ENCODE results near the gene ZPBP. TPM values are rescaled to one million over a fixed set of nuclear protein-coding genes. Genes with fewer than 3 reads are reported as not detected.

ZPBP gene
- total RNA-seq, 1 donor from 2014 or later = not detected

DNA sequence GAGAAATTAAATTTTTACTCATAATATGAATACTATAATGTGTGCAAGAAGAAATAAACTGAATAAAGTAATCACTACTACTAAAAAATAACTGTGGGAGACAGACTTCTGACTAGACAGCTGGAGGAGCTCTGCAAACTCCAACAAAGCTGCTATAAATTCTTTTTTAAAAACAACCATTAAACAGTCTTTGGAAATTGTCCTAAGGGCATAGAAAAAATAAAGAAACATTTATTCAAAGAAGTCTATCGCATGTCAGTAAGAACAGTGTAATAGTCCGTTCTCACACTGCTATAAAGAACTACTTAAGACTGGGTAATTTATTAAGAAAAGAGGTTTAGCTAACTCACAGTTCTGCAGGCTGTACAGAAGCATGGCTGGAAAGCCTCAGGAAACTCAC lies 56.0 kb downstream of the ZPBP start:
- DNase-seq = no peak

DNA sequence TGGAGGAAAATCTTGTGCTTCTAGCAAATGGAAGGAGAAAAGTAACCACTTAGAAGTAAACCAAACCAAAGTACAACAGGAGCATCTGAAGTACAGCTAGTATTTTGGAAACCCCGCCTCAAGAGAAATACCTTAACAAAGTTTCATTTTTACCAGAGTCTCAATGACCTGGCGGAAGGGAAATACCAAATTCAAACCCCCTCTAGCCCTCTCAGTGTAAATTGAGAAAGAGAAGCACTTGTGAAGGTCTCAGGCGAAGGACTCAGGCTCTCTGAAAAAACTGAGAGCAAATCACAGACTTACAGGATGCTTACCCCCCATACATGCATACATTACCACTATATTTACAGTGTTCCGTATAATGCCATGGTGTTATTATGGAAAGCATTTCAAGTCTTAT lies 70.1 kb downstream of the ZPBP start:
- no peak for DNase-seq

DNA sequence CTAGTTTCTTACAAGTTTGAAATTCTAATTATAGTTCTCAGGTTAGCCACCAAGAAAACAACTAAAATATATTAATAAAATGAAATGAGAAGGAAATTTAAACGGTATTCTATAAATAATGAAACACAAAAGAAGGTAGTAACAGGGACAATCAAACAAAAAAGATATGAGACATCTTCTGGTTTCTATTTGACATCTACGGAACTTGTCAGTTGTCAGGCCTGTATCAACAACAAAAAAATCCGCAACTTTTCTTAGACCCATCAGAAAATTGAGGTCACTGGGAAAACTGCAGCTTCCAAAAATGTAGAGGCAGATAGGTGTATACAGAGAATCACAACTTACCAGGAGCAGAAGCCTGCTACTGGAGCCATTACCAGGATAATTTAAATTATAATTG lies 70.6 kb downstream of the ZPBP start:
- DNase-seq = no peak

DNA sequence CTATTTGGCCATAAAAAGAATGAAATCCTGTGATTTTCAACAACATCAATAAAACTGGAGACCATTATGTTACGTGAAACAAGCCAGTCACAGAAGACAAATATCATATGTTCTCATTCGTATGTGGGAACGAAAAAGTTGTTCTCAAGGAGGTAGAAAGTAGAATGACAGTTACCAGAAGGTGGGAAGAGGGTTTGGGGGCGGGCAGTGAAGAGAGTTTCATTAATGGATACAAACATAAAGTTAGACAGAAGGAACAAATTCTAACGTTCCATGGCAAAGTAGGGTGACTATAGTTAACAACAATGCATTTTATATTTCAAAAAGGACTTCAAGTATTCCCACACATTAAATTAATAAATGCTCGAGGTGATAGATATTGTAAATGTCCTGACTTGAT lies 97.4 kb downstream of the ZPBP start:
- no peak for DNase-seq

DNA sequence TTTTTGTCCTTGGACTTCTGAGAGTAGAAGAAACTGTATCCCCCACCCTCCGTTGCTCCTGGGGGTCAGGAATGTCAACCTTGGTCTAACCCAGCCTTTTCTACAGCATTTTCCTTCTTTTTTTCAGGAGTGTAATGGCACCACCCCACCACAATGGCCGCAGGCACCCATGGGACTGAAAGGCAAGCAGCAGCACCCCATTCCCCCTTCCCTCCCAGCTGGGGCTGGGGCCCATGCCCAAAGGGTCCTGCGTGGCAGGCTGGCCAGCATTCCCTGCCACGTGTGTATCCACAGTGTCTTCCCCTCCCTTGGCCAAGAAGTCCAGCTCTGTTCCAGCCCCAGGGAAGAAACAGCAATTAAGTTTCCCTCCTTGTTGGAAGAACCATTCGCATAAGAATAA lies 106.9 kb downstream of the ZPBP start:
- no peak for DNase-seq

DNA sequence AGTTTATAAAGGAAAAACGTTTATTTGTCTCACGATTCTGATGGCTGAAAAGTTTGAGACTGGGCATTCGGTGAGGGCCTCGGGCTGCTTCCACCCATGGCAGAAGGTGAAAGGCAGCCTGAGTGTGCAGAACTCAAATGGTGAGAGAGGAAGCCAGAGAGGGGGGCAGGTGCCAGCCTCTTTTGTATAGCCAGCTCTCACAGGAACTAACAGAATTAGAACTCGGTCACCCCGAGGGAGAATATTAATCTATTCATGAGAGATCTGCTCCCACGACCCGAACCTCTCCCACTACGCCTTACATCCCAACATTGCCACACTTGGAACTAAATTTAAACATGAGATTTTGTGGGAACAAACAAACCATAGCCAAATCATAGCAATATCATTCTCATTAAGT lies 112.6 kb downstream of the ZPBP start:
- no peak for DNase-seq

DNA sequence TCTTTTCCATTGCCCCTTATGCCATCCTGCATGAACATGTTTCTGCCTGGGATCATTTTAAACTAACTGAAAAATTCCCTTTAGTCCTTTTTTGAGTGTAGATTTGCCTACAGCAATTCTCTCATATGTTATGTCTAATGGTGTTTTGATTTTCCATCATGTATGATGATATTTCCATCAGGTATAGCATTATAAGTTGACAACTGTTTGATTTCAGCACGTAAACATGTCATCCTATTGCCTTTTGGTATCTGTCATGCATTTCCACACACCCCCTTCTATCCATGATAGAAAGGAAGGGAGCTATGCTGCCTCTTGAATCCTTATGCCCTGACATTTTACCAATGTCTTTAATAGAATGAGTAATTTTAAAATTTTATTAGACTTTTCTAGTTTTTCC lies 116.8 kb downstream of the ZPBP start:
- no peak for DNase-seq

DNA sequence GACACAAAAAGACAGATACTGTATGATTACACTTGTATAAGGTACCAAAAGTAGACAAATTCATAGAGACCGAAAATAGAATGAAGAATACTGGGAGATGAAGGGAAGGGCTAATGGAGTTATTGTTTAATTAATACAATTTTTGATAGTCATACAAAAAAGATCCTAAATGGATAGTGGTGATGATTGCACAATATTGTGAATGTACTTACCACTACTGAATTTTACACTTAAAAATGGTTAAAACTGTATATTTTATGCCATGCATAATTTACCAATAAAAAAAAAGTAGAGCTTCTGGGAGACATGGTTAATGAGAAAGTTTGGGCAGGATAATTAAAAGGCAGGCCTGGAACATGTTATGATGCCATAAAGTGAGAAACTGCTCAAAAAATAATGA lies 119.0 kb downstream of the ZPBP start:
- no peak for DNase-seq

DNA sequence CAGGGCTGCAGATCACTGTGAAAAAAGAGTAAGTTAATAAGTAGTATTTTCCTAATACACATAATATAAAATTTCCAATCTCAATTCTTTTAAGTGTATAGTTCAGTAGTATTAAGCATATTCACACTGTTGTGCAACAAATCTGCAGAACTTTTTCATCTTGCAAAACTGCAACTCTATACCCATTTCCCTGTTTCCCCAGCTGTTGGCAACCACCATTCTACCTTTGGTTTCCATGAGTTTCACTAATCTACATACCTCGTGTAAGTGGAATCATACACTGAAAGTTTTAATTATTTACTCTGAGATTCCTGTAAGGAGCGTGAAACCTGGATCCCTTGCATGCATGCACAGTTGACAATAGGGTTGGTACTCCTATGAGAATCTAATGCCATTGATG lies 155.4 kb downstream of the ZPBP start:
- no peak for DNase-seq

DNA sequence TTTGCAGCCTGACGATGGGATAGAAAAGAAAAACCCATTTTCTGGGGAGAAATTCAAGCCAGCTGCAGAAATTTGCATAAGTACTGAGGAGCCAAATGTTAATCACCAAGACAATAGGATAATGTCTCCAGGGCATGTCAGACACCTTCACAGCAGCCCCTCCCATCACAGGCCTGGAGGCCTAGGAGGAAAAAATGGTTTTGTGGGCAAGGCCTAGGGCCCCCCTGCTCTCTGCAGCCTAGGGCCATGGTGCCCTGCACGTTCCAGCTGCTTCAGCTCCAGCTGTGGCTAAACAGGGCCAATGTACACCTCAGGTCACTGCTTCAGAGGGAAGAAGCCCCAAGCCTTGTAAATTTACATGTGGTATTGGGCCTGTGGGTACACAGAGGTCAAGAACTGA lies 161.4 kb downstream of the ZPBP start:
- DNase-seq = no peak

DNA sequence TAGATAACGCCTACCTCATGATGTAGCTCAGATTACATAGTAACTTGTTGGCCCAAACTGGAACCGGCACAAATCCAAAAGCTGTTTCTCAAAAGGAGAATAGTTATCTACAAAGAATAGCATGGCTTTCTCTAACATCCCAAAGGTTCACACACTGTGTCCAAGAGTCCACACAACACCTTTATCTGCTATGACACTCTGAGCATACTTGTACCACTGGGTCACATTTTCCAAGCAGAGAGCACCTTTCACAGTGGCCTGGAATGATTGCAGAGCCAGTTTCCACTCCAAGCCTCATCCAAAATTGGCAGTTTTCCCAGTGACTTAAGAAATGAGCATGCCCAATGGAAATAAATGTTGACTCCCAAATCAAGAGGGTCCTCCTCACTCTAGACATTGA lies 164.3 kb downstream of the ZPBP start:
- no peak for DNase-seq

DNA sequence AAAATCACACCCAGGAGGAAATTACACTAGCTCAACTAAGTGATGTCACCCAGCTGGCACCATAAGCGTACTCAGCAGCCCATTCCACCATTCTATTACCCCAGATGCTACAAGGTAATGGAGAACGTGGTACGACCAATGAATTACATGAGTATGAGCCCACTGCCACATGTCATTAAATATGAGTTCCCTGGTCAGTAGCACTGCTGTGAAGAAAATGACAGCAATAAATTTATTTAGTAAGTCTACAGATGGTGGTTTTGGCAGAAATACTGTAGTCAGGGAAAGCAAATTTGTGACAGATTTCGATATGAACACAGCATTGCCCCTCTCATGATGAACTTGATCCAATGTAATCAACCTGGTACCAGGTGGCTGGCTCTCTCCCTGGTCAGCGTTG lies 165.4 kb downstream of the ZPBP start:
- no peak for DNase-seq

DNA sequence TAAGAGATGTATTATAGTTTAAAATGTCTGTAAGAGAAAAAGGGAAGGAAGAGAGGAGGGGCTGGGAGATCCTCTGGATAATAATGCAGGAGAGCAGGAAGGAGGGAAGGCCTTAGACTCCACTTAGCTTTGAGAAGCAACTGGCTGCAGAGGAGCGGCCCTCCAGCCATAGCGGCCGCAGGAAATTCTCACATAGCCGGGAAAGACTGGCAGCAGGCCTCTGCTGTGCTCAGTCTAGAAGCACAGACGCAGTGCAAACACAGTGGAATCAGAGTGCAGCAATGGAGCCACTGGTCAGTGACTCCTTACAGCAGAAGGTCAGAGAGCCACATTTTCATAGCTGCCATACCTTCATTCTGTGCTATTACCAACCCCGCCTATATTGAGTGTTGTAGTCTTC lies 166.3 kb downstream of the ZPBP start:
- DNase-seq = no peak

DNA sequence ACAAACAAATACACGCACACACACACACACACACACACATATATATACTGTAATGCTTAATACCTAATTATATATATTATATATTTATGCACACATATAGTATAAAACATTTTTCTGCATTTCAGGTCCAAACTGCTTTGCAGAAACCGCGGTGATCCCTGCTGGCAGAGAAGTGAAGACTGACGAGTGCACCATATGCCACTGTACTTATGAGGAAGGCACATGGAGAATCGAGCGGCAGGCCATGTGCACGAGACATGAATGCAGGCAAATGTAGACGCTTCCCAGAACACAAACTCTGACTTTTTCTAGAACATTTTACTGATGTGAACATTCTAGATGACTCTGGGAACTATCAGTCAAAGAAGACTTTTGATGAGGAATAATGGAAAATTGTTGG lies 181.1 kb downstream of the ZPBP start:
- DNase-seq = no peak

DNA sequence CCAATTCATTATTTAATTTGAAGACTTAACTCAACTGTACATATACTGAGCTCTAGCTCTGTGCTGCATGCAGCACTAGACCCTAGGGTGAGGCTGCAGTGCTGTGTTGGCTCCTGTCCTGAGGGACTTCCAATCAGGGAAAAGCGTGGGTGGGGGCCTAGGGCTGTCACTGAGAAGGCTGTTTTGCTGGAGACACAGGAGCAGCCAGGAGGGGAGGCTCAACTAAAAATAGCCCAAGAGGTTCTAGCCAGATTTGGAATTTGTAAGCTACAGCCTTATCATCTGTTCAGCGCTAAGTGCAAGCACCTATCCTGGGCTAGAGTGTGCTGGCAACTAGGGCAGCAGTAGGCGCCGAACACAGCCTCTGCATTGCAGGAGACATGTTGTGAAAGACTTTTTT lies 198.5 kb downstream of the ZPBP start:
- DNase-seq = no peak

DNA sequence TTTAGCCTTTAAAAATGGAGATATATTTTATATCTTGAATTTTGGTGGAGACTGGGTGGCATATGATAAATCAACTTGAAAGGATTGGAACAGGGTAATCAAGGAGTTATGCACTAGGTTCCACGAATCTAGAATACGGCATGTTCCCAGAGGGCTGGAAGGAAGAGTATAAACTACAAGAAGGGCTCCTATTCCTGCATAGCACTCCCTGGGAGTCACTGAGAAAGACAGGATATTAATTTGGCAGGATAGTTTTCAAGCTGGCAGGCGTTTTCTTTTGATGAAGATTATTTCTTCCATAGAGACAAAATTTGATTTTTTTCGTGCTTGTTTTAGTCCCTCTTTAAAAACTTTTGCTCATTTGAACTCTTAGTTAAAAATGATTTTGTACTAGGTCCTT lies 199.9 kb downstream of the ZPBP start:
- DNase-seq = no peak

DNA sequence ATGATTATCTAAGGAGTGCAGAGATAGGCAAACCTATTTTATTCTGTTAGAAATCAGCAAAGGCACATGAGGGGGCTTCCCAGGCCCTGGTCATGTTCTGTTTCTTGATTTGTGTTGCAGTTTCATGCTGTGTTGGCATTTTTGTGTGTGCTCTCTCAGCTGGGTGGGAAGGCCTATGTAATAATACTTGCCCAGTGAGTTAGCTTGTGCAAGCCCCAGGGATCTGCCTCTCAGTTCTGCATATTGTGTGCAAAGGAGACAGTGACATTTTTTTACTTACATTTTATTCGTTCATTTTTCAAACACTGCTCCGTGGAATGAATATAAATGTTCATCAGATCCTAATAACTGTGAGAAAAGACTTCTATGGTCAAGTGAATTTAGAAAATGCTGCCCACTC lies 200.6 kb downstream of the ZPBP start:
- DNase-seq = no peak

Other genes with a start within 250 kb of the ZPBP start
- gene IKZF1, start 211.5 kb upstream of the ZPBP start, total RNA-seq = 6.1 TPM

Data from tongue (tissue), 2 donors.